ENCODE results near the gene PHF14.

Gene PHF14

DNA sequence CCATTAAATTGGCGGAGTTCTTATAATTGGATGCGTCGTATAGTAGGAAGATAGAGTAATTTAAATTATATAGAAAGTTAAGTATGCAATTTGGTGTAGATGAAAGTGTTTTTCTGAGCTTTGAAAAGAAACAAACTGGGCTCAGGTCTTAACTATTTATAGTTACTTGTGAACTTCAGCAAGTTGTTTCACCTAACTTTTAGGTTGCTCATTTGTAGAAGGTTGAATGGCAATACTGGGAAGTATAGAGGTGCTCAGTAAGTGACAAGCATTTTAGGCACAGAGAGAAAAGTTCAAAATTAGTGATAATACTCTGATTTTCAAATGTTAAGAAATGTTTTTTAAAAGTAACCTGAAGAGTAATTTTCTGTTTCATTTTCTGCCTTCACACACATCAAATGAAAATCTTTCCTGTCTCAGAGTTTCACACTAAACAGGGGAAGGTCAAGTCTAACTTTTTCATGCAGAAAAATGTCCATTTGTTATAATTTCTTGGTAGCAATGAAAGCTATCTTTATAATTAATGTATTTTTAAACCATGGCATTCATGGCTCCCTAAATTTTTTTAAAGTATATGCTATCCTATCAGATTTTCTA is 146.5 kb downstream of the PHF14 start:
- in situ Hi-C loops (cut with MboI; ENCODE audit: low pct_unique_long_range_greater_than_20kb, low sequenced_read_pairs, unreplicated experiment) = no loop called here
- DNase-seq (ENCODE audit: low spot score) = peak; percentile 3
- TF ChIP-seq, protein P1, sequence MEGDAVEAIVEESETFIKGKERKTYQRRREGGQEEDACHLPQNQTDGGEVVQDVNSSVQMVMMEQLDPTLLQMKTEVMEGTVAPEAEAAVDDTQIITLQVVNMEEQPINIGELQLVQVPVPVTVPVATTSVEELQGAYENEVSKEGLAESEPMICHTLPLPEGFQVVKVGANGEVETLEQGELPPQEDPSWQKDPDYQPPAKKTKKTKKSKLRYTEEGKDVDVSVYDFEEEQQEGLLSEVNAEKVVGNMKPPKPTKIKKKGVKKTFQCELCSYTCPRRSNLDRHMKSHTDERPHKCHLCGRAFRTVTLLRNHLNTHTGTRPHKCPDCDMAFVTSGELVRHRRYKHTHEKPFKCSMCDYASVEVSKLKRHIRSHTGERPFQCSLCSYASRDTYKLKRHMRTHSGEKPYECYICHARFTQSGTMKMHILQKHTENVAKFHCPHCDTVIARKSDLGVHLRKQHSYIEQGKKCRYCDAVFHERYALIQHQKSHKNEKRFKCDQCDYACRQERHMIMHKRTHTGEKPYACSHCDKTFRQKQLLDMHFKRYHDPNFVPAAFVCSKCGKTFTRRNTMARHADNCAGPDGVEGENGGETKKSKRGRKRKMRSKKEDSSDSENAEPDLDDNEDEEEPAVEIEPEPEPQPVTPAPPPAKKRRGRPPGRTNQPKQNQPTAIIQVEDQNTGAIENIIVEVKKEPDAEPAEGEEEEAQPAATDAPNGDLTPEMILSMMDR (IDR thresholded peaks at IDR 0.05; ENCODE audit: extremely low read depth, insufficient read depth, missing control alignments) = no peak

DNA sequence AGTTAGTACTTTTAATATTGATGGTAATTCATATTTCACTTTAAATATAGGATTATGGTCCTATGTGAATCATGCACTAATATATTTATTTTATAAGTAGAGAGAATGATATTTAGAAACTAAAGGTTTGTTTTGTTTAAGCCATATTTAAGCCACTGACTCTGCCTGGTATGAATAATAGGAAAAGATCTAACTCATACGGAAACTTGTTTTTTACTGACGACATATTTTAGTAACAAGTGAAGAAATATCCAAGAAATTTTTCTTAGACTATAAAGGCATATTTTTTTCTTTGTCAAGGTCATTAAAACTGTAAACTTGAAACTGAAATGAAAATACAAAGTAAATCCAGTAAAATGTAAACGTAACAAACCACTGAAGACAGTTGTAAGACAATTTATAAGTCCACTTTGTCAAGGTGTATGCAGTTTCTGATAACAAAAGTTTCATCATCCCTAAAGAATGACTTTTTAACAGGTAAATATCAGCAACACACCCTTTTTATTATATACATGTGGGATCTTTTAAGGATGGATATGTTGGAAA is 147.1 kb downstream of the PHF14 start:
- TF ChIP-seq, protein P1 (IDR thresholded peaks at IDR 0.05; ENCODE audit: extremely low read depth, insufficient read depth, missing control alignments) = no peak
- peak; percentile 1 for DNase-seq (ENCODE audit: low spot score)
- in situ Hi-C loops (cut with MboI; ENCODE audit: low pct_unique_long_range_greater_than_20kb, low sequenced_read_pairs, unreplicated experiment) = no loop called here

DNA sequence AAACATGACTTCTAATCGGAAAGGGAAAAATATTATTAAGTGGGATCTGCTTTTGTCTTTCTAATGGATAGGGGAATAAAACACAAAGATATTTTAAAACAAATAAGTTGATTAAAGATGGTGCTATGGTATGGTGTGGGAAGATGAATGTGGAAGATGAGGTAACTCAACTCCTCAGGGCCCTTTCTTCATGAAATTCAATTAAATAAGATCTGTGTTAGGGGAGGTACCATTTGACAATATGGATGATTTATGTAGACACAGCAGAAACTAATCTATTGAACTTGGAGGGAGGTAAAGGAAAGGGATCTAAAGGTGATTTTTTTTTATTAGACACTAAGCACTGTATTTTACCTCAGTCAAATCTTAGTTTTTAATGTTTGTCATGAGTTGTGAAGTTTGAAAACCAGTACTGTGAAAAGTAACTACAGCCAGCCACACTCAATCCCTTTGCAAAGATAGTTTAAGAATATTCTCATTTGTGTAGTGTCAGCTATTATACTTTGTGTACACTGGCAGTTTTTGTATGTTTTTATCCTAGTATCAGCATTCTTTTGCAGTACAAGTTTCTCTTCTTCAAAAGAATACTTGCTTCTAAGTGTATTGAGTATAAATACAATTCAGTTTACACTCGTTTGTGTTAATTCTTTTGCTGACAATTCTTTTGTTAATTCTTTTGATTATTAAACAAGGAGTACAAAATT is 151.3 kb downstream of the PHF14 start:
- TF ChIP-seq, protein P1 (IDR thresholded peaks at IDR 0.05; ENCODE audit: extremely low read depth, insufficient read depth, missing control alignments) = no peak
- no peak for DNase-seq (ENCODE audit: low spot score)
- in situ Hi-C loops (cut with MboI; ENCODE audit: low pct_unique_long_range_greater_than_20kb, low sequenced_read_pairs, unreplicated experiment) = no loop called here

DNA sequence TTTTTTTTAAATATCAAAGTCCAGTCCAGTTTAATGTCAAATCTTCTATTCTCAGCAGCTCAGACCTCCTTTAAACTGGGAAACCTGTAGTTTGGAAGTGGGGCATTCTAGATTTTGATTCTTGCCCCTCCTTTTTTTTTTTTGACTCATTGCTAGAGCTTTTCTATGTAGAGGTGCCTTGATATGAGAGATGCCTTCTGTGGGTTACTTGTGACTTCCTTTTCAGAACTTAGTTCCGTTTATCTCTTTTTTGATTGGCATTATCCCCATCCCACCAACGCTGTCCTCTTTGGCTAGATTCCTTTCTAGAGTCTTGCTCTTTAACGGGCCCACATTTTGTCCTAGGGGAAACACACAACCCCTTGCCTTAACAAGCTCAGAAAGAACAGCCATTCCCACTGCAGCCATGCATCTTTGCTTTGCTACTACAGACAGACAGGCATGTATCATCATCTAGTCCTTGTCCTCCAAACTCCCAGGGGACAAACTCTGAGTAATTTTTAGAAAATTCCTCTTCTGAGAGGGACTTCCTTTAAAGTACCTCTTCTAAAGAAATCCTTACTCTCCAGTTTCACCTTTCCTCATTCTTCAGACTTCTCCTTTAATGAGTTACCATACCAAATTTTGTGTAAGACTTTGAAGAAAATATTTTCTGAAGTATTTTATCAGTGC is 153.6 kb downstream of the PHF14 start:
- DNase-seq (ENCODE audit: low spot score) = no peak
- TF ChIP-seq, protein P1 (IDR thresholded peaks at IDR 0.05; ENCODE audit: extremely low read depth, insufficient read depth, missing control alignments) = no peak

DNA sequence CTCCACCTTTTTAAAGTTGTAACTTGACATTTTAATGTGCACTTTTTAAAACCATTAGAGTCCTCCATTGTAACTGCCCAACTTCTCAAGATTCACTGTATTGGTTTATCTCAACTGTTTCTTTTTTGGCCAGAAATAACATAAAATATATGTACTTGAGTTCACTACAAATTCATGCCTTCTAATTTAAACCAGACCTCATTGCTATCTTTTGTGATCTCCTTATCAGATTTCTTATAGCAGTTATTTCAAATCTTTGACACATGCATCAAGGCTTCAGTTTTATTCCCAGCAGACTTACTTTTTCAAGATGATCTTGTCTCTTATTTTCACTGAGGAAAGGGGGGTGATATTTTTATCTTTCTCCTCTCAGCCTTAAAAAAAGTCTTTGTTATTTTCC is 154.3 kb downstream of the PHF14 start:
- in situ Hi-C loops (cut with MboI; ENCODE audit: low pct_unique_long_range_greater_than_20kb, low sequenced_read_pairs, unreplicated experiment) = no loop called here

More for the DNA sequence above, 153.6 kb downstream of the PHF14 start:
- in situ Hi-C loops (cut with MboI; ENCODE audit: low pct_unique_long_range_greater_than_20kb, low sequenced_read_pairs, unreplicated experiment) = no loop called here

DNA sequence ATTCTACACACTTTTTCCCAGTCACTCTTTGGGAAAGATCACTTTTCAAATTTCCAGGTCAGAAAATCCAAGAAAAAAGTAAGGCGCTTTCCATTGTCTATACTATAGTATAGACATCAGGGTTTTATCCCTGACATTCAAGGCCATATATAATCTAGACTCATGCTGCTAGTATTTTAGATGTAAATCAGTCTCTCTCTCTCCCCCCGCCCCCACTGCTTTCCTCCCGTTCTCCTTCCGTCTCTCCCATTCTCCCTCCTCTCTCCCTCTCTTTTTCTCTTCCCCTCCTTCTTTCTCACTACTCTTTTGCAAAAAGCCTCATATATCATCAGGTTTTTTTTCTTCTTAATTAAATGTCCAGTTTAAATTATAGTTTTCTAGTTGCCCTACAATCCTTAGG is 154.8 kb downstream of the PHF14 start:
- TF ChIP-seq, protein P1 (IDR thresholded peaks at IDR 0.05; ENCODE audit: extremely low read depth, insufficient read depth, missing control alignments) = no peak
- no peak for DNase-seq (ENCODE audit: low spot score)
- in situ Hi-C loops (cut with MboI; ENCODE audit: low pct_unique_long_range_greater_than_20kb, low sequenced_read_pairs, unreplicated experiment) = no loop called here

More for the DNA sequence above, 154.3 kb downstream of the PHF14 start:
- DNase-seq (ENCODE audit: low spot score) = no peak
- TF ChIP-seq, protein P1 (IDR thresholded peaks at IDR 0.05; ENCODE audit: extremely low read depth, insufficient read depth, missing control alignments) = no peak
